22Rv1 (cell line): ENCODE results near the gene RAB17.

Source experiments
- CTCF ChIP-seq: fragments of 450-650 bp; IDR thresholded peaks from 2 replicates; pipeline ENCODE4 v1.5.1; 2017; ENCODE audit warnings: mild to moderate bottlenecking
- ZFX ChIP-seq: fragments of 450-650 bp; IDR thresholded peaks from 2 replicates; pipeline ENCODE4 v1.6.1; 2017; ENCODE audit warnings: antibody characterized with exemption, borderline replicate concordance

DNA sequence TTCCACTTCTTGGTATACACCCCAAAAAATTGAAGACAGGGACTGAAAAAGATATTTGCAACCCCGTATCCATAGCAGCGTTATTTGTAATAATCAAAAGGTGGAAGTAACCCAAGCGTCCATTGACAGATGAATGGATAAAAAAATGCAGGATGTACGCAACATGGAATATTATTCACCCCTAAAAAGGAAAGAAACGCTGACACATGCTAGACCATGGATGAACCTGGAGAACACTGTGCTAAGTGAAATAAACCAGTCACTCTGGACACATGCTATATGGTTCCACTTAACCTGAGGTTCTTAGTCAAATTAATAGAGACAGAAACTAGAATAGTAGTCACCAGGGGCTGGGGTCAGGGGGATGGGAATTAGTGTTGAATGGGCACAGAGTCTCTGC lies 62.8 kb downstream of the RAB17 start:
- TF ChIP-seq CTCF (no peak), ZFX (no peak)
